Measurements from ENCODE around the gene CDX2. TPM values are rescaled to one million over a fixed set of nuclear protein-coding genes. Genes with fewer than 3 reads are reported as not detected.

The CDX2 gene
- total and polyA plus RNA-seq, 10 of the 15 experiments (the other 5 are each of a cell fraction or from before 2014, with no cell fraction given) = 0.15 TPM; not detected in 9

- BruUV-seq (replicated peaks) = no TSS peak
- 47% methylated on average over 66 of the region's 86 CpGs for WGBS (ENCODE audit: insufficient coverage, insufficient replicate concordance, low lambda C conversion rate, missing lambda C conversion rate)
- in situ Hi-C loops (cut with MboI) (no loop called here), intact Hi-C loops (cut with micrococcal nuclease; ENCODE audit: unreplicated experiment) (no loop called here)
- no peaks in the 10 kb centered on the region for H3K4me1 ChIP-seq (ENCODE audit: control insufficient read depth, insufficient read depth, low read length)
- TF ChIP-seq HDAC2 (IDR thresholded peaks at IDR 0.05) = no peak
- TF ChIP-seq SUZ12 (IDR thresholded peaks at IDR 0.05; ENCODE audit: unreplicated experiment) = peak; percentile 14
- TF ChIP-seq GABPA (IDR thresholded peaks at IDR 0.05; ENCODE audit: low read depth) = no peak
- no peak for TF ChIP-seq SMARCA5 (IDR thresholded peaks at IDR 0.05)
- TF ChIP-seq ZNF24 (IDR thresholded peaks at IDR 0.05) = no peak
- no peak for TF ChIP-seq CUX1 (IDR thresholded peaks at IDR 0.05; ENCODE audit: insufficient replicate concordance, low read depth, low read length)
- TF ChIP-seq HDAC6 (IDR thresholded peaks at IDR 0.05; ENCODE audit: unreplicated experiment) = peak; percentile 34
- 0 out of 4 replicates have a peak, but pooled peaks of 1 of the 2 experiments have one; percentile 16 for TF ChIP-seq SRF (IDR thresholded peaks at IDR 0.05; ENCODE audit: low read depth in 2 of 2, low read length in 2 of 2)
- no peaks in the 10 kb centered on the region for H3K9me3 ChIP-seq (replicated peaks; ENCODE audit: control insufficient read depth, insufficient read depth, low read length)
- no peak for FAIRE-seq
- H2AFZ ChIP-seq (ENCODE audit: control insufficient read depth, low read depth, low read length) = no peak overlapping the region
- H3K36me3 ChIP-seq (ENCODE audit: control insufficient read depth in 2 of 2, insufficient read depth in 2 of 2, low read length in 1 of 2) = no peaks in the 10 kb centered on the region
- H3K4me3 ChIP-seq = no peak overlapping the region
- ATAC-seq = no peak
- ChIA-PET RAD21 (ENCODE audit: unreplicated experiment) (no interaction called here), POLR2A (no interaction called here), SMC1A (ENCODE audit: uncharacterized antibody, unreplicated experiment) (no interaction called here), CTCF (interaction anchor here (1.3 kb wide), 1 partner anchor 142 kb away, joined by 8 read pairs; no protein-coding TSS in a partner anchor)
- no peaks in the 10 kb centered on the region for H4K20me1 ChIP-seq (ENCODE audit: control insufficient read depth, insufficient read depth)
- H3K79me2 ChIP-seq (ENCODE audit: control insufficient read depth, insufficient read depth, low read length) = no peaks in the 10 kb centered on the region
- H3K27me3 ChIP-seq (replicated peaks in 1 of 2; ENCODE audit: control insufficient read depth in 2 of 2, insufficient read depth in 2 of 2, low read length in 1 of 2) = peaks cover 16 to 22% of the 10 kb centered on the region in 2 experiments
- H3K27ac ChIP-seq (ENCODE audit: control insufficient read depth, insufficient read depth) = no peak overlapping the region
- H3K9ac ChIP-seq (ENCODE audit: control insufficient read depth, insufficient read depth, low read length) = no peak overlapping the region
- DNase-seq (ENCODE audit: low read depth, low spot score) = no peak
- H3K4me2 ChIP-seq (ENCODE audit: control insufficient read depth, insufficient read depth) = no peak overlapping the region
Measured at GRCh38 chr13:27968316-27969081, 616 bp downstream of the CDX2 start.

All from GM12878 (cell line).